HAP-1 (cell line): Measurements from ENCODE around the gene CACNA1I.

ENCODE experiments used
- DNase-seq, 2 experiments: peaks; one replicate each; pipeline ENCODE4 v3.0.0-alpha.2; 2016 to 2020; ENCODE audit warnings: low spot score in 2 of 2
- H3K27me3 ChIP-seq: fragments of 250-450 bp; sonication (Bioruptor Pico); 2 replicates; pipeline ENCODE4 v1.5.1; 2020; ENCODE audit warnings: low read depth, mild to moderate bottlenecking, moderate library complexity
- H3K36me3 ChIP-seq: fragments of 250-450 bp; sonication (Bioruptor Pico); replicated peaks from 2 replicates; pipeline ENCODE4 v1.5.1; 2020; ENCODE audit warnings: mild to moderate bottlenecking
- H3K4me1 ChIP-seq: fragments of 250-450 bp; sonication (Bioruptor Pico); 2 replicates; pipeline ENCODE4 v1.5.1; 2020; ENCODE audit warnings: mild to moderate bottlenecking
- H3K4me3 ChIP-seq: fragments of 250-450 bp; sonication (Bioruptor Pico); 2 replicates; pipeline ENCODE4 v1.5.1; 2020; ENCODE audit warnings: mild to moderate bottlenecking, moderate library complexity
- H3K9me3 ChIP-seq: fragments of 250-450 bp; sonication (Bioruptor Pico); 2 replicates; pipeline ENCODE4 v1.5.1; 2020; ENCODE audit warnings: mild to moderate bottlenecking, moderate library complexity
- in situ Hi-C: fragments of 300-500 bp; cut with MboI; formaldehyde crosslinking; loops from 3 replicates; pipeline ENCODE4 v1.14.3; 2020; ENCODE audit warnings: low sequenced_read_pairs, inconsistent platforms, mixed read lengths

The CACNA1I gene

GRCh38 chr22:39664485-39665200, 94.1 kb downstream of the CACNA1I start:
- in situ Hi-C loops, result no loop called here
- Histone ChIP-seq H3K4me3 (peak overlapping the region; percentile 9; the same call in 1 of the 2 replicates), H3K4me1 (peaks cover 5% of the 10 kb centered on the region; the same call in 1 of the 2 replicates), H3K36me3 (no peaks in the 10 kb centered on the region), H3K27me3 (no peaks in the 10 kb centered on the region), H3K9me3 (no peaks in the 10 kb centered on the region)
- DNase-seq, result peak; percentile 54 to 88

- no peaks in the 10 kb centered on the region for H3K9me3 ChIP-seq
- no peak overlapping the region for H3K4me3 ChIP-seq
- no peaks in the 10 kb centered on the region for H3K27me3 ChIP-seq
- in situ Hi-C loops, result no loop called here
- no peaks in the 10 kb centered on the region for H3K36me3 ChIP-seq
- DNase-seq, result no peak
- peaks cover 5% of the 10 kb centered on the region; the same call in 1 of the 2 replicates for H3K4me1 ChIP-seq
Measured at GRCh38 chr22:39665229-39665628, 94.7 kb downstream of the CACNA1I start.

- in situ Hi-C loops, result no loop called here
Measured at GRCh38 chr22:39665661-39666431, 95.3 kb downstream of the CACNA1I start.

GRCh38 chr22:39666495-39666894, 95.9 kb downstream of the CACNA1I start:
- no peak overlapping the region for H3K4me3 ChIP-seq
- peaks cover 5% of the 10 kb centered on the region; the same call in 1 of the 2 replicates for H3K4me1 ChIP-seq
- in situ Hi-C loops, result no loop called here
- no peaks in the 10 kb centered on the region for H3K27me3 ChIP-seq
- DNase-seq, result no peak
- H3K9me3 ChIP-seq, result no peaks in the 10 kb centered on the region
- H3K36me3 ChIP-seq, result no peaks in the 10 kb centered on the region

More at GRCh38 chr22:39665661-39666431, 95.3 kb downstream of the CACNA1I start:
- no peak for DNase-seq
- Histone ChIP-seq H3K27me3 (no peaks in the 10 kb centered on the region), H3K4me3 (no peak overlapping the region), H3K4me1 (peaks cover 5% of the 10 kb centered on the region; the same call in 1 of the 2 replicates), H3K36me3 (no peaks in the 10 kb centered on the region), H3K9me3 (no peaks in the 10 kb centered on the region)

- peaks cover 5% of the 10 kb centered on the region; the same call in 1 of the 2 replicates for H3K4me1 ChIP-seq
- no peak overlapping the region for H3K4me3 ChIP-seq
- in situ Hi-C loops, result no loop called here
- no peaks in the 10 kb centered on the region for H3K36me3 ChIP-seq
- no peaks in the 10 kb centered on the region for H3K9me3 ChIP-seq
- DNase-seq, result no peak
- no peaks in the 10 kb centered on the region for H3K27me3 ChIP-seq
Measured at GRCh38 chr22:39666926-39667325, 96.4 kb downstream of the CACNA1I start.

- H3K4me3 ChIP-seq, result no peak overlapping the region
- no peaks in the 10 kb centered on the region for H3K36me3 ChIP-seq
- H3K4me1 ChIP-seq, result no peaks in the 10 kb centered on the region
- no peaks in the 10 kb centered on the region for H3K9me3 ChIP-seq
- H3K27me3 ChIP-seq, result no peaks in the 10 kb centered on the region
- in situ Hi-C loops, result no loop called here
- no peak for DNase-seq
Measured at GRCh38 chr22:39669432-39669831, 98.9 kb downstream of the CACNA1I start.

- no peaks in the 10 kb centered on the region for H3K9me3 ChIP-seq
- no peaks in the 10 kb centered on the region for H3K36me3 ChIP-seq
- no peaks in the 10 kb centered on the region for H3K4me1 ChIP-seq
- no peaks in the 10 kb centered on the region; the same call in 1 of the 2 replicates for H3K27me3 ChIP-seq
- no peak overlapping the region for H3K4me3 ChIP-seq
- in situ Hi-C loops, result no loop called here
- no peak for DNase-seq
Measured at GRCh38 chr22:39671936-39672335, 101.4 kb downstream of the CACNA1I start.

- H3K9me3 ChIP-seq, result no peaks in the 10 kb centered on the region
- H3K36me3 ChIP-seq, result no peaks in the 10 kb centered on the region
- no peaks in the 10 kb centered on the region; the same call in 1 of the 2 replicates for H3K27me3 ChIP-seq
- in situ Hi-C loops, result no loop called here
- H3K4me1 ChIP-seq, result no peaks in the 10 kb centered on the region
- DNase-seq, result no peak
- no peak overlapping the region for H3K4me3 ChIP-seq
Measured at GRCh38 chr22:39674536-39674935, 104.0 kb downstream of the CACNA1I start.

- Histone ChIP-seq H3K4me3 (no peak overlapping the region), H3K27me3 (no peaks in the 10 kb centered on the region; the same call in 1 of the 2 replicates), H3K9me3 (no peaks in the 10 kb centered on the region), H3K36me3 (no peaks in the 10 kb centered on the region), H3K4me1 (no peaks in the 10 kb centered on the region)
- in situ Hi-C loops, result no loop called here
- DNase-seq, result no peak
Measured at GRCh38 chr22:39675947-39676346, 105.4 kb downstream of the CACNA1I start.

- no peak for DNase-seq
- Histone ChIP-seq H3K9me3 (no peaks in the 10 kb centered on the region), H3K27me3 (no peaks in the 10 kb centered on the region; the same call in 1 of the 2 replicates), H3K4me3 (no peak overlapping the region), H3K4me1 (no peaks in the 10 kb centered on the region), H3K36me3 (no peaks in the 10 kb centered on the region)
- in situ Hi-C loops, result no loop called here
Measured at GRCh38 chr22:39677967-39678366, 107.4 kb downstream of the CACNA1I start.

- in situ Hi-C loops, result no loop called here
- Histone ChIP-seq H3K9me3 (no peaks in the 10 kb centered on the region), H3K36me3 (no peaks in the 10 kb centered on the region), H3K4me3 (no peak overlapping the region), H3K4me1 (no peaks in the 10 kb centered on the region), H3K27me3 (no peaks in the 10 kb centered on the region; the same call in 1 of the 2 replicates)
- no peak for DNase-seq
Measured at GRCh38 chr22:39678862-39679490, 108.4 kb downstream of the CACNA1I start.

GRCh38 chr22:39679652-39680051, 109.1 kb downstream of the CACNA1I start:
- Histone ChIP-seq H3K9me3 (no peaks in the 10 kb centered on the region), H3K4me3 (no peak overlapping the region), H3K36me3 (no peaks in the 10 kb centered on the region), H3K4me1 (no peaks in the 10 kb centered on the region), H3K27me3 (no peaks in the 10 kb centered on the region; the same call in 1 of the 2 replicates)
- in situ Hi-C loops, result no loop called here
- DNase-seq, result no peak

- Histone ChIP-seq H3K4me3 (no peak overlapping the region), H3K9me3 (no peaks in the 10 kb centered on the region), H3K36me3 (no peaks in the 10 kb centered on the region), H3K4me1 (no peaks in the 10 kb centered on the region), H3K27me3 (no peaks in the 10 kb centered on the region; the same call in 1 of the 2 replicates)
- in situ Hi-C loops, result no loop called here
- DNase-seq, result no peak
Measured at GRCh38 chr22:39680486-39680885, 109.9 kb downstream of the CACNA1I start.
